GM19351 (cell line): ENCODE data around the gene C7.
"Not testable (repeated sequence)": the region's sequence is repeated elsewhere in the genome, so short reads cannot be mapped to it uniquely, and the experiment has no call there.

Experiments used
- ATAC-seq: cut with Tn5 transposase; IDR thresholded peaks from one replicate; pipeline ENCODE4 v1.9.1; 2021; ENCODE audit warnings: mild to moderate bottlenecking, moderate library complexity; ENCODE audit not compliant: unreplicated experiment

The C7 gene

DNA sequence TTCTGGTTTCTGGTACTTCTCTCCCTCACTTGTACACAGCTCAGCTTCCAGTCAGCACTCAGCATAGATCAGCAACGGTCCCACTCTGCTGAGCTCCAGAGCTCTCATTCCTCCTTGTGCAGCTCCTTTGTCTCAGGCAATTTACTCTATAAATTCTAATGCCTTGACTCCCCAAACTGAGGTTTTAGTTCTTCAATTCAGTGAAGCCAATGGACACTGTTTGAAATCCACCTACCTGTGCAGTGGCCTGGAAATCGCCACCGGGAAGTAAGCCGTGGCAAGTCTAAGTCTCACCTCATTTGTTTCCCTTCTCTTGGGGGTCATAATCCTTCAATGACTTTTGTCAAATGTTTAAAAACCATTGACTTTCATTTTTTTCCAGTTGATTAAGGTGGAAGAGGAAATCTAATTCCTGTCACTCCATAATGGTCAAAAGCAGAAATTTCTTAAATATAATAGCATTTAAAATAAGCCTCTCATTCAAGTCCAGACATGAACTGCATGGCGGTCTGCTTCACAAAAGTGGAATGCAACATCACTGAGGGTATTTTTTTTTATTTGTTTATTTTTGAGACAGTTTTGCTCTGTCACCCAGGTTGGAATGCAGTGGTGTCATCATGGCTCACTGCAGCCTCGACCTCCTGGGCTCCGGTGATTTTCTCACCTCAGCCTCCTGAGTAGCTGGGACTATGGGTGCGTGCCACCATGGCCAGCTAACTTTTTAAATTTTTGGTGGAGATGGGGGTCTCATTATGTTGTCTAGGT is 79.6 kb downstream of the C7 start:
- no peak for ATAC-seq

DNA sequence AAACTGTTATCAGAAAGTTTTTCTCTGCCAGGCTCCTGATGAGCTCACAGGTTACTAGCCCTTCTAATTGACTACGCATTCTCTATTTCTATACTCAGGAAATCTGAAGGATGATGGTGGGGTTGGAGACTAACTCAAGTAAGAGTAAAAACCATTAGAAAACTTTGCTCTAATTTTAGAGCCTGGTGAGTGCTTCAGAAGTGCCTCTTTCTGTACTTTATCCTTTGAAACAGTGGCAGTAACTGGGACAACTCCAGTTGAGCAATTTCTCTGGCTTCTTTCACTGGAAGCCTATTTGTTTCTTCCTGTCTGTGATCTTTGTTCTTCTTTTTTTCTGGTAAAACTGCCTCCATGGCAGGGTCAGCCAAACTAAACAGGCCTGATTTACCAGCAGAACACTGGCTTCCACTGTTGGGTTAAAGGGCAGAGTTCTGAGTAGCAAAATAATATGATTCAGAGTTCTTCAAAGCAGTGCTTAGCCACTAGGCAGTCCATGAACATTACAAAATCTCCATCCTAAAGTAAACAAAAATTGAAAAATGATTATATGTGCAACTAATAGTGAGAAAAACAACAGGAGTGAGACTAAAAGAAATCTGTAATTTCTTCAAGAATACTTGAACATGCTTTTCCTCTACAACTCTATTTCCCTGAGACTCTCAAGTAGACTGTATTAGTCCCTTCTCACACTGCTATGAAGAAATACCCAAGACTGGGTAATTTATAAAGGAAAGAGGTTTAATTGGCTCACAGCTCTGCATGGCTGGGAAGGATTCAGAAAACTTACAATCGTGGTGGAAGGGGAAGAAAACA is 82.1 kb downstream of the C7 start:
- no peak for ATAC-seq

DNA sequence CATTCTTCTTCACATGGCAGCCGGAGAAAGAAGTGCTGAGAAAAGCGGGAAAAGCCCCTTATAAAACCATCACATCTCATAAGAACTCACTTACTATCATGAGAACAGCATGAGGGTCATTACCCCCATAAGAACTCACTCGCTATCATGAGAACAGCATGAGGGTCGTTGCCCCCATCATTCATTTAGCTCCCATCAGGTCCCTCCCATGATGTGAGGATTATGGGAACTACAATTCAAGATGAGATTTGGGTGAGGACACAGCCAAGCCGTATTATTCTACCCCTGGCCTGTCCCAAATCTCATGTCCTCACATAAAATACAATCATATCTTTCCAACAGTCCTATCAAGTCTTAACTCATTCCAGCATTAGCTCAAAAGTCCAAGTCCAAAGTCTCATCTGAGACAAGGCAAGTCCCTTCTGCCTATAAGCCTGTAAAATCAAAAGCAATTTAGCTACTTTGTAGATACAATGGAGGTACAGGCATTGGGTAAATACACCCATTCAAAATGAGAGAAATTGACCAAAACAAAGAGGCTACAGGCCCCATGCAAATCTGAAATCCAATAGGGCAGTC is 82.8 kb downstream of the C7 start:
- ATAC-seq = no peak

DNA sequence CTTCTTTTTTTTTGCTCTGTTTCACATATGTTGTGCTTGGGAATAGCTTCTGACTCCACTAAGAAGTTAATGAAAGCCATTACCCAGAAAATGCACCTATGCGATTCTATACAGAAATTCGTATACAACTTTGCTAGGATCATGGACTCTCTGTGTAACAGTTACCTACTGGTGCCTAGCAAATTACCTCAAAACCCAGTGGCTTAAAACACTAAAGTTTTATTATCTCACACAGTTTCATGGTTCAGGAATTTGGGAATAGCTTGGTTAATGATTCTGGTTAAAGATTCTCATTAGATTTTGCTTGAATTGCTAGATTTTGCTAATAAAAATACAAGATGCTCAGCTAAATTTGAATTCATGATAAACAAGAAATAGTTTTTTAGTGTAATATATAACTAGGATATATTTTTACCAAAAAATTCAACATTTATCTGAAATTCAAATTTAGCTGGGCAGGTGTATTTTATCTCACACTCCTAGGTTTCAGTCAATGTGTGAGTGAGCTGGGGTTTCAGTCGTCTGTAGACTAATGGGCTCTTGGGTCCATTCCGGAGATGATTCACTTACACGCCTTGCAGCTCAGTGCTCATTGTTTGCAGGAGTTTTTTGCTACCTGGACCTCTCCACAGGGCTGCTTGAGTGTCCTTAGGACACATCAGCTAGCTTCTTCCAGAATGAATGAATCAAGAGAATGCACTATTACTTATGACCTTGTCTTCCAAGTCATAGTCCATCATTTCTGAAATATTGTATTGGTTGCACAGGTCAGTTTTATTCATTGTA is 86.7 kb downstream of the C7 start:
- no peak for ATAC-seq

DNA sequence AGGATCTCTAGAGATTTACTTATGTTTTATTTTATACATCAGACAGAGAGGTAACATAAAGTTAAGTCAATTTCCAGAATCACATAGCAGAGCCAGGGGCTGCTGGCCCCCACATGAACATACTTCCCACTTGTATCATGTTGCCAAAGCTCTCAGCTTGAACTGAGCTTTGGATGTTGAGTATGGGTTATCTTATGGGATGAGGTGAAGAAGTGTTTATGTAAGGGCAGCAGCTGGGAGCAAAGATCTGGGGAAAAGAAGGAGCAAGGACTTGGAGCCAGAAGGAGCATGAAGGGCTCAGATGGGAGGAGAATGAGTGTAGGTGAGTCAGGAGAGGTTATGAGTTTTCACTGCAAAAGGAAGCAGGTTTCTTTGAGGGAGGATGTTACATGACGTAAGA is 89.8 kb downstream of the C7 start:
- ATAC-seq = no peak

DNA sequence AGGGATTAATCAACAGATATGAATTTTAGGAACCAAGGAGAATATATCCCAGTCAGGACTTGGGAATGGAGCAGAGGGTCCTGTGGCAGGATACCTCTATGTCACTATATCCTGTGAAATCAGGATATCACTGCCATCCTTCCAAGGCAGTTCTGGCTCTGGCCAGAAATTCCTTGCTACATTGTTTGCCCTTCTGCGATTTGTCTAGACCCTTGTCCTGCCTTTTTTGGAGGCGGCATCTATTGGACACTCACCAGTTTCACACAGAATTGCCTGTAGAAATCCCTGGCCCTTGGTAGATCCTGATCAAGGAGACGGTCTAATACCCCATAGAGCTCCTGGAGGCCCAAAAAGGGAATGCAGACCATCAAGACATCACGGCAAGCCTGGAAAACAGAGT is 90.7 kb downstream of the C7 start:
- no peak for ATAC-seq

DNA sequence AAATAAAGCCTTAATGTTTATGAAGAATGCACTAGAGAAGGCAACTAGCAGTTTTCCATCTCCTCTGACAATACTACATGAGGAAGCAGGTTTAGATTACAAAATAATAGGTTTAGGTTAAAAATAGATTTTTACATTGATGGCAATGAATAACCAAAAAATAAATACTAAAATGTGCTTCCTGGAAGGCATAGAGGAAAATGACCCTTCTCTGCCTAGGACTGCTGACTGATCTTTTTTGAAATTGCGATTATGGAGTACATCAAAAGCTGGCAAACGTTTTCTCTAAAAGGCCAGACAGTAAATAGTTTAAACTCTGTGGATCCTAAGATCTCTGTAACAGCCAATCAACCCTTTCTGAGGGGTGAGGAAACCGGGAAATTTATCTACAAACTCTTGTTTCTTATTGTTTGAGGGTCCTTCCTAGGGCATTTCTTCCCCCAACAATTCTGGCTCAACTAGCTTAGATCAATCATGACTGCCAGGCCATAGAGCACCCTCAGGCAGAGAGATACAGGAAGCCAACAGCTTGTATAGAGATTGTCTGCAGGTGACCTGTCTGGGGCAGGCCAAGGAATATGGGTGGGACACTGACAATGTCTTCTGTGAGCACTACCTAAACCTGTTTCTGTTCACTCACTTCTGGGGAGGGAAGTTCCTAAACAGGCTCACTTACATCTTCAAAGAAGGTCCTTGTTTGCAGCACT is 94.5 kb downstream of the C7 start:
- no peak for ATAC-seq

DNA sequence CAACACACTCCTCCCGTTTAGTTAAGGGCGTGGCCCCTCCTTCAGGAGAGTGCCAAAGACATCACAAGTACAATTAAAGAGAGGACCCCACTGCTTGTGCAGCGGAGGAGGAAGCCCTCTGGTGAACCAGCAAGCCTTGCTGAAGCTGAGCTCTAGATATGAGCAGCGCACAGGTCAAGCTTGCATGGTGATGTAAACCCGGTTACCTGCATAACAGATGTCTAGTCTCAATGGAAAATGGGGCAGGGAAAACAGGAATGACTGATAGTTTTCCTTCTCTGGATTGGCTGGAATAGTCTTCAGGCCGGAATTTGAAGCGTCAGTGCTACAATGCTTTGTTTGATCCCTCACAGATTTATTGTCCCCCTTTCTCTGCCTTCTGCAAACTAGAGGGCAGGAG is 95.6 kb downstream of the C7 start:
- no peak for ATAC-seq

DNA sequence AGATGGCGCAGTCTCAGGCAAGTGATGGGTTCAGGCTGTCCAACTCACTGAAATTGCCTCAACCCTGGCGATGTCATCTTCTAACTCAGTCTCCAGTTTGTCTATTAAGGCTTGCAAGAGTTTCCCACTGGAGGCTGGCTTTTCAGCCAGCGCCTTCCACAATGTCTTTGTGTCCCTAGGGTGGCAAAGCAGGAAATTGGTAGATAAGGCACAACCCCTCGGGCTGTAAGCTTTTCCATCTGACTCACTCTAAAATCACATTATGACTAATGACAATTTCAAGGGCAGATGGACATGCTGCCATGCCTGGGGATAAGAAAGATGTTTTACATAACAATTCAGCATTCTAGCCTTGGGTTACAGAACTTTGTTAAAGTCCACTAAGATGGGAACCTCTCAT is 99.9 kb downstream of the C7 start:
- ATAC-seq = no peak

DNA sequence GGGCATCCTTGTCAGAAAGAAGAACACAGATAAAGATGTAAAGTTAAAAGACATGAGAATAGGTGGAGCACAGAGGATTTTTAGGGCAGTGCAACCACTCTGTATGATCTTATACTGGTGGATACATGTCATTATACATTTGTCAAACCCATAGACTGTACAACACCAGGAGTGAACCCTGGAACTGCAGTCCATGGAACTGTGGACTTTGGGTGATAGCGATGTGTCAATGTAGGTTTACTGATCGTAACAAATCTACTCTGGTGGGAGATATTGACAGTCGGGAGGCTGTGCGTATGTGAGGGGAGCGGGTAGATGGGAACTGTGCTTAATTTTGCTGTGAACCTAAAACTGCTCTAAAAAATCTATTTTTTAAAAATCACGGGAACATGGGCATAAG is 101.3 kb downstream of the C7 start:
- no peak for ATAC-seq

DNA sequence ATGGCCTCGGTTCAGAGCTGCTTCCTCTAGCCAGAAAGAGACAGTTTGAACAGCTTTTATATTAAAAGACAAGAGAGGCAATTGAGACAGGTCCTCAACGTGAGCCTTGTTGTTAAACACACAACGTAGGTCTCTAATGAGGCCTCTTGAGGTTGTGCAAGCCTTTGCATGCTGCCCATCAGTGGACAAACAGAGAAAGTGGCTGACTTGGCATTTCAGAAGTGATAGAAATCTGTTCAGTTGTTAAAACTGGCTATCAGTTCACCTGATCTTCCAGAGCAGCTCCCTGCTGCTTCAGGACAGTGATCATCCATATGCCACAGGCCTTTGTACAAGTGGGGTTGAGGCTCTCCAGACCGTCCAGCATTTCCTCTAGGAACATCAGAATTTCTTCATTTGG is 103.0 kb downstream of the C7 start:
- ATAC-seq = no peak

DNA sequence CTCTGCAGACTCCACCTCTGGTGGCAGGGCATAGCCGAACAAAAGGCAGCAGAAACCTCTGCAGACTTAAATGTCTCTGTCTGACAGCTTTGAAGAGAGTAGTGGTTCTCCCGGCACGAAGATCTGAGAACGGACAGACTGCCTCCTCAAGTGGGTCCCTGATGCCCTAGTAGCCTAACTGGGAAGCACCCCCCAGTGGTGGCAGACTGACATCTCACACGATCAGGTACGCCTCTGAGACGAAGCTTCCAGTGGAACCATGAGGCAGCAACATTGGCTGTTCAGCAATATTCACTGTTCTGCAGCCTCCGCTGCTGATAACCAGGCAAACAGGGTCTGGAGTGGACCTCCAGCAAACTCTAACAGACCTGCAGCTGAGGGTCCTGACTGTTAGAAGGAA is 113.3 kb downstream of the C7 start:
- ATAC-seq = not testable (repeated sequence)
